Hindlimb muscle (tissue), 1 donor: ENCODE results near the gene CEBPA. TPM values are rescaled to one million over a fixed set of nuclear protein-coding genes. Genes with fewer than 3 reads are reported as not detected.

Experiments
- DNase-seq: peaks from one replicate; pipeline ENCODE4 v3.0.0-alpha.2; 2013
- polyA plus RNA-seq: library from polyadenylated mRNA; unstranded; fragments of 120-200 nt; gene quantifications from one replicate; pipeline ENCODE4 v1.2.1, GENCODE V29; 2013; ENCODE audit not compliant: insufficient read length

Gene CEBPA
- 10.9 TPM for polyA plus RNA-seq

GRCh38 chr19:33302175-33302973, at the start of gene CEBPA:
TSS of gene CEBPA (minus strand) at chr19:33302534. CDS start at chr19:33302414, 120 bp downstream.
- peak; percentile 95 for DNase-seq

- no peak for DNase-seq
Measured at GRCh38 chr19:33350538-33351309, 48.4 kb upstream of the CEBPA start.

GRCh38 chr19:33349319-33350289, 47.3 kb upstream of the CEBPA start:
- DNase-seq, result no peak

GRCh38 chr19:33348301-33349010, 46.1 kb upstream of the CEBPA start:
- DNase-seq, result no peak

GRCh38 chr19:33347300-33347699, 45.0 kb upstream of the CEBPA start:
- no peak for DNase-seq

- DNase-seq, result no peak
Measured at GRCh38 chr19:33346665-33347064, 44.3 kb upstream of the CEBPA start.

GRCh38 chr19:33345163-33345562, 42.8 kb upstream of the CEBPA start:
- no peak for DNase-seq

- DNase-seq, result peak; percentile 56
Measured at GRCh38 chr19:33344573-33344925, 42.2 kb upstream of the CEBPA start.

- DNase-seq, result peak; percentile 75
Measured at GRCh38 chr19:33343859-33344572, 41.7 kb upstream of the CEBPA start.

- no peak for DNase-seq
Measured at GRCh38 chr19:33343301-33343700, 41.0 kb upstream of the CEBPA start.

GRCh38 chr19:33340991-33341390, 38.7 kb upstream of the CEBPA start:
- no peak for DNase-seq

- no peak for DNase-seq
Measured at GRCh38 chr19:33339016-33339984, 37.0 kb upstream of the CEBPA start.

- DNase-seq, result no peak
Measured at GRCh38 chr19:33335446-33335845, 33.1 kb upstream of the CEBPA start.

GRCh38 chr19:33334271-33334670, 31.9 kb upstream of the CEBPA start:
- no peak for DNase-seq

- DNase-seq, result no peak
Measured at GRCh38 chr19:33333642-33334041, 31.3 kb upstream of the CEBPA start.

- no peak for DNase-seq
Measured at GRCh38 chr19:33333151-33333550, 30.8 kb upstream of the CEBPA start.

GRCh38 chr19:33332248-33332647, 29.9 kb upstream of the CEBPA start:
- DNase-seq, result no peak

GRCh38 chr19:33329736-33330135, 27.4 kb upstream of the CEBPA start:
- no peak for DNase-seq

GRCh38 chr19:33329060-33329459, 26.7 kb upstream of the CEBPA start:
- no peak for DNase-seq

GRCh38 chr19:33325920-33326319, 23.6 kb upstream of the CEBPA start:
- DNase-seq, result peak; percentile 83
